Testis (tissue), 3 donors: Measurements from ENCODE around the gene AMZ1. TPM values are rescaled to one million over a fixed set of nuclear protein-coding genes. Genes with fewer than 3 reads are reported as not detected.
"Not testable (repeated sequence)": the region's sequence is repeated elsewhere in the genome, so short reads cannot be mapped to it uniquely, and the experiment has no call there.

Source experiments
- DNase-seq: peaks from one replicate; pipeline ENCODE4 v3.0.0-alpha.2; 2019
- H3K27ac ChIP-seq, 2 donors: fragments of 200-600 bp; sonication (generic); one replicate each; pipeline ENCODE4 v1.5.1; 2019
- H3K27me3 ChIP-seq: fragments of 200-600 bp; sonication (generic); one replicate; pipeline ENCODE4 v1.5.1; 2019
- H3K36me3 ChIP-seq: fragments of 200-600 bp; sonication (generic); one replicate; pipeline ENCODE4 v1.5.1; 2017; ENCODE audit warnings: low read depth; ENCODE audit errors: missing control alignments
- H3K4me1 ChIP-seq: fragments of 200-600 bp; sonication (generic); one replicate; pipeline ENCODE4 v1.5.1; 2019
- H3K4me3 ChIP-seq, 2 donors: fragments of 200-600 bp; sonication (generic); one replicate each; pipeline ENCODE4 v1.5.1; 2017 to 2019
- H3K9me3 ChIP-seq: fragments of 200-600 bp; sonication (generic); one replicate; pipeline ENCODE4 v1.5.1; 2017
- POLR2A ChIP-seq: fragments of 450-650 bp; IDR thresholded peaks from one replicate; pipeline ENCODE4 v1.6.1; 2017; ENCODE audit warnings: antibody characterized with exemption, mild to moderate bottlenecking, moderate library complexity
- WGBS, 2 donors: methylation state at CpG; one replicate each; pipeline ENCODE4 v1.1.5; 2018; 5-methylcytosine and 5-hydroxymethylcytosine counted together
- intact Hi-C: fragments of 100-400 bp; cut with DNase I; formaldehyde crosslinking; loops from one replicate; pipeline ENCODE4 v1.15.1; 2023; ENCODE audit warnings: low total_unique reads
- polyA plus RNA-seq: library from polyadenylated mRNA; stranded (reverse); fragments of 350-450 nt; fragmentation: Illumina TruSeq; extraction: RNeasy Lipid Tissue Mini Kit (QIAGEN cat#74804); gene quantifications from one replicate; pipeline ENCODE4 v1.2.3, GENCODE V29; 2014; ENCODE audit warnings: low read depth, low replicate concordance; ENCODE audit not compliant: insufficient read depth
- total RNA-seq, 2 donors: library from RNA; depleted of rRNA; stranded (reverse); fragments of >200 nt; gene quantifications; one replicate each; pipeline ENCODE4 v1.2.3, GENCODE V29; 2016
- TF ChIP-seq, protein P1 (sequence below), 3 experiments: fragments of 450-650 bp in 2 of 3; fragments of 200-600 bp in 1 of 3; sonication (generic) in 1 of 3; IDR thresholded peaks; one replicate each; pipeline ENCODE4 v1.5.1; 2016 to 2019; ENCODE audit warnings: antibody characterized with exemption in 3 of 3, mild to moderate bottlenecking in 2 of 3, moderate library complexity in 1 of 3

Gene AMZ1
- total and polyA plus RNA-seq, 3 donors from 2014 or later: 1.1 to 3.2 (median 2.7) TPM

GRCh38 chr7:2726316-2727018, 38.5 kb downstream of the AMZ1 start:
- no peak for DNase-seq
- Histone ChIP-seq H3K4me1 (peaks cover 22% of the 10 kb centered on the region), H3K4me3 (no peak overlapping the region), H3K9me3 (no peaks in the 10 kb centered on the region), H3K27me3 (no peaks in the 10 kb centered on the region), H3K36me3 (no peaks in the 10 kb centered on the region), H3K27ac (no peak overlapping the region)
- intact Hi-C loops: no loop called here
- TF ChIP-seq, protein P1, sequence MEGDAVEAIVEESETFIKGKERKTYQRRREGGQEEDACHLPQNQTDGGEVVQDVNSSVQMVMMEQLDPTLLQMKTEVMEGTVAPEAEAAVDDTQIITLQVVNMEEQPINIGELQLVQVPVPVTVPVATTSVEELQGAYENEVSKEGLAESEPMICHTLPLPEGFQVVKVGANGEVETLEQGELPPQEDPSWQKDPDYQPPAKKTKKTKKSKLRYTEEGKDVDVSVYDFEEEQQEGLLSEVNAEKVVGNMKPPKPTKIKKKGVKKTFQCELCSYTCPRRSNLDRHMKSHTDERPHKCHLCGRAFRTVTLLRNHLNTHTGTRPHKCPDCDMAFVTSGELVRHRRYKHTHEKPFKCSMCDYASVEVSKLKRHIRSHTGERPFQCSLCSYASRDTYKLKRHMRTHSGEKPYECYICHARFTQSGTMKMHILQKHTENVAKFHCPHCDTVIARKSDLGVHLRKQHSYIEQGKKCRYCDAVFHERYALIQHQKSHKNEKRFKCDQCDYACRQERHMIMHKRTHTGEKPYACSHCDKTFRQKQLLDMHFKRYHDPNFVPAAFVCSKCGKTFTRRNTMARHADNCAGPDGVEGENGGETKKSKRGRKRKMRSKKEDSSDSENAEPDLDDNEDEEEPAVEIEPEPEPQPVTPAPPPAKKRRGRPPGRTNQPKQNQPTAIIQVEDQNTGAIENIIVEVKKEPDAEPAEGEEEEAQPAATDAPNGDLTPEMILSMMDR (IDR thresholded peaks at IDR 0.05): no peak
- no peak for TF ChIP-seq POLR2A
- 88 to 93% methylated on average over 14 to 18 of the region's 18 CpGs for WGBS, 2 donors

DNA sequence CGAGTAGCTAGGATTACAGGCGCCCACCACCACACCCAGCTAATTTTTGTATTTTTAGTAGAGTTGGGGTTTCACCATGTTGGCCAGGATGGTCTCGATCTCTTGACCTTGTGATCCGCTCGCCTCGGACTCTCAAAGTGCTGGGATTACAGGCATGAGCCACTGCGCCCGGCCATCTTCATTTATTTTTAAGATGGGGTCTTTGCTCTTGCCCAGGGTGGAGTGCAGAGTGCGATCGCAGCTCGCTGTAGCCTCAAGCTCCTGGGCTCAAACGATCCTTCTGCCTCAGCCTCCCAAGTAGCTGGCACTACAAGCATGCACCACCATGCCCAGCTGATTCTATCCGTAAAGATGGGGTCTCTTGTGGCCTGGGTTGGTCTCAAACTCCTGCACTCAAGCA, 39.2 kb downstream of the AMZ1 start:
- H3K36me3 ChIP-seq, intact Hi-C loops, H3K4me3 ChIP-seq, H3K9me3 ChIP-seq, H3K27me3 ChIP-seq, H3K27ac ChIP-seq, DNase-seq: not testable (repeated sequence)
- H3K4me1 ChIP-seq: peaks cover 22% of the 10 kb centered on the region
- WGBS, 2 donors: 76 to 87% methylated on average over 13 of the region's 13 CpGs

- no peak for DNase-seq
- peaks cover 22% of the 10 kb centered on the region for H3K4me1 ChIP-seq
- intact Hi-C loops: no loop called here
- H3K9me3 ChIP-seq: no peaks in the 10 kb centered on the region
- H3K27me3 ChIP-seq: no peaks in the 10 kb centered on the region
- 30 to 33% methylated on average over 15 of the region's 15 CpGs for WGBS, 2 donors
- H3K27ac ChIP-seq: peak overlapping the region in 1 of 2 donors; percentile 67
- TF ChIP-seq, protein P1 (IDR thresholded peaks at IDR 0.05): no peak
- no peak for TF ChIP-seq POLR2A
- no peaks in the 10 kb centered on the region for H3K36me3 ChIP-seq
- no peak overlapping the region for H3K4me3 ChIP-seq
Observed at GRCh38 chr7:2728316-2729030, 40.5 kb downstream of the AMZ1 start.

- peak overlapping the region in 1 of 2 donors; percentile 67 for H3K27ac ChIP-seq
- intact Hi-C loops: no loop called here
- 71 to 73% methylated on average over 29 to 37 of the region's 37 CpGs for WGBS, 2 donors
- DNase-seq: peak; percentile 57
- H3K36me3 ChIP-seq: no peaks in the 10 kb centered on the region
- no peak overlapping the region for H3K4me3 ChIP-seq
- TF ChIP-seq, protein P1 (IDR thresholded peaks at IDR 0.05): no peak
- TF ChIP-seq POLR2A: no peak
- peaks cover 24% of the 10 kb centered on the region for H3K4me1 ChIP-seq
- H3K27me3 ChIP-seq: no peaks in the 10 kb centered on the region
- H3K9me3 ChIP-seq: no peaks in the 10 kb centered on the region
Observed at GRCh38 chr7:2729031-2729892, 41.3 kb downstream of the AMZ1 start.
